Kidney (tissue), 14 donors: ENCODE data around the gene FDX2. TPM values are rescaled to one million over a fixed set of nuclear protein-coding genes. Genes with fewer than 3 reads are reported as not detected.

ENCODE experiments used
- DNase-seq, 5 donors: peaks; one replicate each; pipeline ENCODE4 v3.0.0-alpha.2; 2013 to 2020
- FAIRE-seq: peaks from 2 replicates; lab custom pipeline; 2012; peaks lifted over from hg19 to GRCh38; lab: Jason Lieb, UNC
- H3K27ac ChIP-seq, 2 donors: one replicate each; pipeline ENCODE4 v1.7.0; 2013; ENCODE audit warnings: low read depth in 2 of 2, low read length in 2 of 2, inconsistent platforms in 1 of 2
- H3K27me3 ChIP-seq: one replicate; pipeline ENCODE4 v1.7.1; 2013; ENCODE audit warnings: low read length, inconsistent platforms; ENCODE audit not compliant: control insufficient read depth, insufficient read depth
- H3K36me3 ChIP-seq, 3 donors: one replicate each; pipeline versions ENCODE4 v1.7.0 to v1.7.1; 2013; ENCODE audit warnings: low read length in 3 of 3, control low read depth in 1 of 3, inconsistent platforms in 1 of 3; ENCODE audit not compliant: insufficient read depth in 3 of 3, control insufficient read depth in 2 of 3
- H3K4me1 ChIP-seq, 3 donors: one replicate each; pipeline versions ENCODE4 v1.7.0 to v1.7.1; 2013; ENCODE audit warnings: low read length in 3 of 3, inconsistent platforms in 1 of 3, low read depth in 1 of 3; ENCODE audit not compliant: control insufficient read depth in 2 of 3, insufficient read depth in 2 of 3
- H3K4me3 ChIP-seq, 3 donors: one replicate each; pipeline versions ENCODE4 v1.7.0 to v1.8.1; 2013; ENCODE audit warnings: low read length in 3 of 3, control low read depth in 1 of 3, inconsistent platforms in 1 of 3
- H3K9ac ChIP-seq, 3 donors: one replicate each; pipeline versions ENCODE4 v1.7.0 to v1.7.1; 2013; ENCODE audit warnings: low read length in 3 of 3, control low read depth in 1 of 3, inconsistent platforms in 1 of 3
- H3K9me3 ChIP-seq, 3 donors: one replicate each; pipeline versions ENCODE4 v1.7.0 to v1.7.1; 2013; ENCODE audit warnings: low read length in 3 of 3, control low read depth in 1 of 3, inconsistent platforms in 1 of 3; ENCODE audit not compliant: control insufficient read depth in 2 of 3, insufficient read depth in 1 of 3
- intact Hi-C: fragments of 100-400 bp; cut with DNase I; formaldehyde crosslinking; loops from one replicate; pipeline ENCODE4 v1.11.1; 2022
- polyA plus RNA-seq: library from polyadenylated mRNA; stranded (reverse); fragments of 350-450 nt; fragmentation: Illumina TruSeq; extraction: RNeasy Lipid Tissue Mini Kit (QIAGEN cat#74804); gene quantifications from one replicate; pipeline ENCODE4 v1.2.3, GENCODE V29; 2014; ENCODE audit warnings: low read depth, low replicate concordance; ENCODE audit not compliant: insufficient read depth
- total RNA-seq: library from RNA; stranded (reverse); fragmentation: NEBNext Ultra II Directional; extraction: Animal tissue kit (Norgen Biotek cat#: 25700); gene quantifications from one replicate; pipeline ENCODE4 v1.2.1, GENCODE V29; 2021
- TF ChIP-seq, protein P1 (sequence below): IDR thresholded peaks from 3 replicates; pipeline ENCODE4 v1.5.1; 2012; ENCODE audit warnings: mild to moderate bottlenecking, moderate library complexity, borderline replicate concordance; ENCODE audit not compliant: insufficient read depth; ENCODE audit errors: extremely low read depth
- donor health status: control.
- donor health status: control.
- donor health status: control.
- donor health status: control.
- donor health status: control.
- donor health status: DM: yes; HTN: yes; CAD: no.
- donor health status: Normal renal cell carcinoma (clear cell type).

Gene FDX2
- total and polyA plus RNA-seq, 2 donors from 2014 or later: 20.1 to 88.4 TPM

DNA sequence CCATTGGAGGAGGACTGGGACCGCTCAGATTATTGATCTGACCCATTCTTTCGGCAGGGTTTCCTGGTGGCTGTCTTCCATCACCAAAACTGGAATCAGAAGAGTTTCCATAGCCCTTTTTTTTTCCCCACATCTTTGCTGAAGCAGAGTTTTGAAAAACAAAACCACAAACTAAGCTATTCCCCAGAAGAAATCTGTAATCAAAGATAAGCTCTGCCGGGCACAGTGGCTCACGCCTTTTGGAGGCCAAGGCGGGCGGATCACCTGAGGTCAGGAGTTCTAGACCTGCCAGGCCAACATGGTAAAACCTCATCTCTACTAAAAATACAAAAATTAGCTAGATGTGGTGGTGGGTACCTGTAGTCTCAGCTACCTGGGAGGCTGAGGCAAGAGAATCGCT is 49.1 kb downstream of the FDX2 start:
- DNase-seq: no peak
- H3K9me3 ChIP-seq: no peaks in the 10 kb centered on the region
- H3K4me3 ChIP-seq: no peak overlapping the region
- TF ChIP-seq, protein P1, sequence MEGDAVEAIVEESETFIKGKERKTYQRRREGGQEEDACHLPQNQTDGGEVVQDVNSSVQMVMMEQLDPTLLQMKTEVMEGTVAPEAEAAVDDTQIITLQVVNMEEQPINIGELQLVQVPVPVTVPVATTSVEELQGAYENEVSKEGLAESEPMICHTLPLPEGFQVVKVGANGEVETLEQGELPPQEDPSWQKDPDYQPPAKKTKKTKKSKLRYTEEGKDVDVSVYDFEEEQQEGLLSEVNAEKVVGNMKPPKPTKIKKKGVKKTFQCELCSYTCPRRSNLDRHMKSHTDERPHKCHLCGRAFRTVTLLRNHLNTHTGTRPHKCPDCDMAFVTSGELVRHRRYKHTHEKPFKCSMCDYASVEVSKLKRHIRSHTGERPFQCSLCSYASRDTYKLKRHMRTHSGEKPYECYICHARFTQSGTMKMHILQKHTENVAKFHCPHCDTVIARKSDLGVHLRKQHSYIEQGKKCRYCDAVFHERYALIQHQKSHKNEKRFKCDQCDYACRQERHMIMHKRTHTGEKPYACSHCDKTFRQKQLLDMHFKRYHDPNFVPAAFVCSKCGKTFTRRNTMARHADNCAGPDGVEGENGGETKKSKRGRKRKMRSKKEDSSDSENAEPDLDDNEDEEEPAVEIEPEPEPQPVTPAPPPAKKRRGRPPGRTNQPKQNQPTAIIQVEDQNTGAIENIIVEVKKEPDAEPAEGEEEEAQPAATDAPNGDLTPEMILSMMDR: no peak
- no peak overlapping the region for H3K9ac ChIP-seq
- no peak overlapping the region for H3K27ac ChIP-seq
- intact Hi-C loops: loop anchor here (5.0 kb wide), 1 partner anchor 126 kb away; no protein-coding TSS in a partner anchor
- H3K27me3 ChIP-seq: peaks cover 8% of the 10 kb centered on the region
- FAIRE-seq: no peak
- no peaks in the 10 kb centered on the region for H3K36me3 ChIP-seq
- H3K4me1 ChIP-seq: peaks cover 0 to 9% (median 0%) of the 10 kb centered on the region in 3 donors

DNA sequence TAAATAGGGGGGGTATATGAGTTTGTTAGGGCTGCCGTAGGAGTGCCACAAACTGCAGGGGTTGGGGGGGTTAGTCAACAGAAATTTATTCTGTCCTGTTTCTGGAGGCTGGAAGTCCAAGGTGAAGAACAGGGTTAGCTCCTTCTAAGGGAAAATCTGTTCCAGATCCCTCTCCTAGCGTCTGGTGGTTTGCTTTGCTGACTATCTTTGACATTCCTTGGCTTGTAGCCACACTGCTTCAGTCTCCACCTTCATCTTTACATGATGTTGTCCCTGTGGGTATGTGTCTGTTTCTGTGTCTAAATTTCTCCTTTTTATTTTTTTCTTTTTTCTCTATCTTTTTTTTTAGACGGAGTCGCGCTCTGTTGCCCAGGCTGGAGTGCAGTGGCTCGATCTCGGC is 53.0 kb downstream of the FDX2 start:
- peaks cover 0 to 5% (median 5%) of the 10 kb centered on the region in 3 donors for H3K36me3 ChIP-seq
- no peaks in the 10 kb centered on the region for H3K27me3 ChIP-seq
- H3K4me1 ChIP-seq: no peaks in the 10 kb centered on the region
- DNase-seq: no peak
- H3K9ac ChIP-seq: no peak overlapping the region
- H3K9me3 ChIP-seq: no peaks in the 10 kb centered on the region
- H3K27ac ChIP-seq: no peak overlapping the region
- intact Hi-C loops: no loop called here
- TF ChIP-seq, protein P1: no peak
- no peak overlapping the region for H3K4me3 ChIP-seq
- FAIRE-seq: no peak

- Histone ChIP-seq H3K9me3 (no peaks in the 10 kb centered on the region), H3K4me1 (no peaks in the 10 kb centered on the region), H3K27me3 (no peaks in the 10 kb centered on the region), H3K4me3 (no peak overlapping the region), H3K27ac (no peak overlapping the region), H3K9ac (no peak overlapping the region), H3K36me3 (peaks cover 0 to 20% (median 18%) of the 10 kb centered on the region in 3 donors)
- FAIRE-seq (no peak), DNase-seq (no peak)
- TF ChIP-seq, protein P1: no peak
- intact Hi-C loops: no loop called here
These were observed 55.7 kb downstream of the FDX2 start for GRCh38 chr19:10260141-10260584.

Other genes with a start within 250 kb of the FDX2 start
- gene SHFL, start 229.7 kb downstream of the FDX2 start, total RNA-seq: 42.5 TPM
- 36.4 TPM for gene SHFL, start 229.7 kb downstream of the FDX2 start, polyA plus RNA-seq
- gene ANGPTL6, start 213.3 kb downstream of the FDX2 start, total RNA-seq: 0.35 TPM
- 0.37 TPM for gene ANGPTL6, start 213.3 kb downstream of the FDX2 start, polyA plus RNA-seq
- gene PPAN, start 209.7 kb downstream of the FDX2 start, total RNA-seq: 43.2 TPM
- gene PPAN, start 209.7 kb downstream of the FDX2 start, polyA plus RNA-seq: 25.2 TPM
- gene P2RY11, start 204.3 kb downstream of the FDX2 start, total RNA-seq: 17.3 TPM
- gene P2RY11, start 204.3 kb downstream of the FDX2 start, polyA plus RNA-seq: 3.7 TPM
- 172 TPM for gene EIF3G, start 196.1 kb downstream of the FDX2 start, total RNA-seq
- 212 TPM for gene EIF3G, start 196.1 kb downstream of the FDX2 start, polyA plus RNA-seq
- 64.6 TPM for gene DNMT1, start 121.1 kb downstream of the FDX2 start, total RNA-seq
- 15.3 TPM for gene DNMT1, start 121.1 kb downstream of the FDX2 start, polyA plus RNA-seq
- gene S1PR2, start 84.7 kb downstream of the FDX2 start, total RNA-seq: 6.3 TPM
- gene S1PR2, start 84.7 kb downstream of the FDX2 start, polyA plus RNA-seq: 1.5 TPM
- 44.8 TPM for gene MRPL4, start 63.8 kb downstream of the FDX2 start, total RNA-seq
- 102 TPM for gene MRPL4, start 63.8 kb downstream of the FDX2 start, polyA plus RNA-seq
- 50.3 TPM for gene ICAM1, start 44.9 kb downstream of the FDX2 start, total RNA-seq
- gene ICAM1, start 44.9 kb downstream of the FDX2 start, polyA plus RNA-seq: 16.3 TPM
- 0.85 TPM for gene ICAM4, start 29.1 kb downstream of the FDX2 start, total RNA-seq
- 1.1 TPM for gene ICAM4, start 29.1 kb downstream of the FDX2 start, polyA plus RNA-seq
- gene ICAM5, start 26.1 kb downstream of the FDX2 start, total RNA-seq: 2.9 TPM
- gene ICAM5, start 26.1 kb downstream of the FDX2 start, polyA plus RNA-seq: 0.34 TPM
- gene ZGLP1, start 6.2 kb downstream of the FDX2 start, total RNA-seq: 4.6 TPM
- 5.5 TPM for gene ZGLP1, start 6.2 kb downstream of the FDX2 start, polyA plus RNA-seq
- 38.4 TPM for gene RAVER1, start 17.5 kb upstream of the FDX2 start, total RNA-seq
- 9.1 TPM for gene RAVER1, start 17.5 kb upstream of the FDX2 start, polyA plus RNA-seq
- 17.4 TPM for gene ICAM3, start 23.6 kb upstream of the FDX2 start, total RNA-seq
- gene ICAM3, start 23.6 kb upstream of the FDX2 start, polyA plus RNA-seq: 21.8 TPM
- gene TYK2, start 64.6 kb upstream of the FDX2 start, total RNA-seq: 127 TPM
- gene TYK2, start 64.6 kb upstream of the FDX2 start, polyA plus RNA-seq: 131 TPM
- 139 TPM for gene CDC37, start 87.5 kb upstream of the FDX2 start, total RNA-seq
- gene CDC37, start 87.5 kb upstream of the FDX2 start, polyA plus RNA-seq: 149 TPM
- 17.5 TPM for gene PDE4A, start 104.5 kb upstream of the FDX2 start, total RNA-seq
- gene PDE4A, start 104.5 kb upstream of the FDX2 start, polyA plus RNA-seq: 4.5 TPM
- gene KEAP1, start 187.3 kb upstream of the FDX2 start, total RNA-seq: 60.8 TPM
- gene KEAP1, start 187.3 kb upstream of the FDX2 start, polyA plus RNA-seq: 79.4 TPM
- 0.69 TPM for gene S1PR5, start 201.4 kb upstream of the FDX2 start, total RNA-seq
- 0.84 TPM for gene S1PR5, start 201.4 kb upstream of the FDX2 start, polyA plus RNA-seq
- gene ATG4D, start 227.9 kb upstream of the FDX2 start, total RNA-seq: 32.7 TPM
- gene ATG4D, start 227.9 kb upstream of the FDX2 start, polyA plus RNA-seq: 91.7 TPM
- 29.4 TPM for gene KRI1, start 250.0 kb upstream of the FDX2 start, total RNA-seq
- 13.9 TPM for gene KRI1, start 250.0 kb upstream of the FDX2 start, polyA plus RNA-seq